Stimulated activated naive CD8-positive, alpha-beta T cell treated with anti-CD3 and anti-CD28 coated beads, Interleukin-15, Interleukin-2, amounts not matched to agents 100 ng/mL and 50 ng/mL, for 24 hours (primary cell): ENCODE measurements around the gene ESCO1.

Experiments
- H3K27ac Mint-ChIP-seq: one replicate; pipeline ENCODE4 v1.8.0; 2021; ENCODE audit warnings: mild to moderate bottlenecking, mixed read lengths
- H3K27me3 Mint-ChIP-seq: one replicate; pipeline ENCODE4 v1.8.0; 2021; ENCODE audit warnings: mixed read lengths
- H3K36me3 Mint-ChIP-seq: one replicate; pipeline ENCODE4 v1.8.0; 2021; ENCODE audit warnings: low read depth, mixed read lengths
- H3K4me1 Mint-ChIP-seq: one replicate; pipeline ENCODE4 v1.8.0; 2021; ENCODE audit warnings: low read depth, mixed read lengths
- H3K4me3 Mint-ChIP-seq: one replicate; pipeline ENCODE4 v1.8.0; 2021; ENCODE audit warnings: mild to moderate bottlenecking, mixed read lengths
- H3K9me3 Mint-ChIP-seq: one replicate; pipeline ENCODE4 v1.8.0; 2021; ENCODE audit warnings: mixed read lengths

Gene ESCO1

GRCh38 chr18:21486905-21487437 lies 113.5 kb downstream of the ESCO1 start:
- Mint-ChIP-seq H3K4me1 (no peaks in the 10 kb centered on the region), H3K9me3 (no peaks in the 10 kb centered on the region)

GRCh38 chr18:21484851-21485636 lies 115.5 kb downstream of the ESCO1 start:
- Mint-ChIP-seq H3K4me1 (no peaks in the 10 kb centered on the region), H3K36me3 (no peaks in the 10 kb centered on the region), H3K27me3 (peaks cover 18% of the 10 kb centered on the region), H3K4me3 (no peak overlapping the region), H3K27ac (no peak overlapping the region), H3K9me3 (no peaks in the 10 kb centered on the region)

More at GRCh38 chr18:21486905-21487437, 113.5 kb downstream of the ESCO1 start:
- Mint-ChIP-seq H3K27me3 (peaks cover 14% of the 10 kb centered on the region), H3K27ac (no peak overlapping the region), H3K36me3 (no peaks in the 10 kb centered on the region), H3K4me3 (no peak overlapping the region)

- Mint-ChIP-seq H3K9me3 (no peaks in the 10 kb centered on the region), H3K36me3 (no peaks in the 10 kb centered on the region), H3K27ac (no peak overlapping the region), H3K4me3 (no peak overlapping the region), H3K4me1 (no peaks in the 10 kb centered on the region), H3K27me3 (peaks cover 18% of the 10 kb centered on the region)
Measured at GRCh38 chr18:21483051-21483450, 117.5 kb downstream of the ESCO1 start.

- Mint-ChIP-seq H3K4me3 (no peak overlapping the region), H3K4me1 (no peaks in the 10 kb centered on the region), H3K27ac (no peak overlapping the region), H3K27me3 (peaks cover 14% of the 10 kb centered on the region), H3K36me3 (no peaks in the 10 kb centered on the region), H3K9me3 (no peaks in the 10 kb centered on the region)
Measured at GRCh38 chr18:21481739-21482138, 118.8 kb downstream of the ESCO1 start.

GRCh38 chr18:21479721-21480120 lies 120.8 kb downstream of the ESCO1 start:
- Mint-ChIP-seq H3K27ac (no peak overlapping the region), H3K4me3 (no peak overlapping the region), H3K4me1 (no peaks in the 10 kb centered on the region), H3K27me3 (peaks cover 18% of the 10 kb centered on the region), H3K36me3 (no peaks in the 10 kb centered on the region), H3K9me3 (no peaks in the 10 kb centered on the region)
